GM18508 (cell line): ENCODE measurements around the gene LIPC.

ENCODE experiments used
- ATAC-seq: cut with Tn5 transposase; IDR thresholded peaks from one replicate; pipeline ENCODE4 v1.9.1; 2021; ENCODE audit warnings: moderate number of reproducible peaks; ENCODE audit not compliant: insufficient read depth, unreplicated experiment

Gene LIPC

GRCh38 chr15:58431221-58432149, at the start of gene LIPC:
Gene LIPC, plus strand, starts transcription at chr15:58431991. Its CDS starts 42 bp downstream, at chr15:58432033.
- ATAC-seq = no peak

- ATAC-seq = no peak
These were observed 47.9 kb upstream of the LIPC start for GRCh38 chr15:58383876-58384275.

DNA sequence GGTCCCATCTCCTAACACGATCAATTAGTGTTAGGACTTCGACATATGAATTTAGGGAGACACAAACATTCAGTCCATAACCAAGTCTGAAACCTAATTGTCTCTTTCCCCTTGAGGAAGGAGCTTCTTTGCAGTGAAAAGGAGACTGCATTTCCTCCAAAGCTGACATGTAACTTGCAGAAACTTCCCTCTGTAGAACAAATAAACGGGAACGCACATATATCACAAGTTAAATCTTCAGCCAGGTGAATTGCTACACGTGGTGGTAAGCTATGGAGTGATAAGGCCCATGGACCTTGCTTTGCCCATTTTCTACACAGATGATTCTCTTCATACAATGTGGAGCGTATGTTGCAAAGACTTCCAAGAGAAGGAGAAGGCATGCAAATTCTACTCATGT, 47.1 kb upstream of the LIPC start:
- ATAC-seq = no peak

GRCh38 chr15:58386081-58386480, 45.7 kb upstream of the LIPC start:
- ATAC-seq = no peak

- no peak for ATAC-seq
These were observed 45.1 kb upstream of the LIPC start for GRCh38 chr15:58386641-58387040.

DNA sequence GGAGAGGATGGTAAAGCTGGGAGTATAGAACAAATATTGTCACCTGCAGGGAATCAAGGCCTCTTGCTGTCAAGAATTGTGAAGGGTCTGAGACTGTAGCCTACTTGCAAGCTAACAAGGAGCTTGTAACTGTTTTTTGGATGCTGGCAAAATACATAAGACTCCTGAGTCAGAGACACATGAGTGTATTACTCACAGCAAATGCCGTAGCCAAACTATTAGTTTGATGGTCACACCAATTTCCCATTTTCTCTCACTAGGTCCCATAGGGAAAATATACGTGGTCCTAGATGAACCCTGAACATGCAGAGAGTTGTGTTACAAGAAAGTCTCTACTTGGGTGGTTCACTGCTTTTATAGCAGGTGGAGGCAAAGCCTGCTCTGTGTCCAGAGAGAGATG, 44.7 kb upstream of the LIPC start:
- ATAC-seq = no peak

GRCh38 chr15:58388211-58388610, 43.6 kb upstream of the LIPC start:
- ATAC-seq = no peak

DNA sequence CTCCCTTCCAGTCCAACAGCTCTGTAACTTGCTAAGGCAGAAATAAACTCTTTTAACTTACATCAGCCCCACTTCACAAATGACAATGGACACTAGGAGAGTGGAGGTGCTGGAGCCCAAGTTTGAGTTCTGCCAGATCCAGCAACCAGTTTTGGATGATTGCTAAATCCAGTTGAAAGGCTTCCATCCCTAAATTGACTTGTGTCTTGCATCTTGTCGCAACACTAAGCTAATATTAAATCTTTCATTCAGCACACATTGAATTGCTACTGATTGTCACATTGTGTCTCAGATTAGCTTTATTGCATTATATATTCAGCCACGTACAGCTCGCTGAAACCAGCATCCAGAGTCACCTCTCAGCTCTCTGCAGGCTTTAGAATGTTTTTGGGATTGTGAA, 41.7 kb upstream of the LIPC start:
- ATAC-seq = no peak

- ATAC-seq = no peak
These were observed 41.1 kb upstream of the LIPC start for GRCh38 chr15:58390655-58391054.

- ATAC-seq = no peak
These were observed 40.7 kb upstream of the LIPC start for GRCh38 chr15:58391088-58391487.

- ATAC-seq = no peak
These were observed 39.6 kb upstream of the LIPC start for GRCh38 chr15:58392141-58392540.

- no peak for ATAC-seq
These were observed 39.1 kb upstream of the LIPC start for GRCh38 chr15:58392611-58393161.

DNA sequence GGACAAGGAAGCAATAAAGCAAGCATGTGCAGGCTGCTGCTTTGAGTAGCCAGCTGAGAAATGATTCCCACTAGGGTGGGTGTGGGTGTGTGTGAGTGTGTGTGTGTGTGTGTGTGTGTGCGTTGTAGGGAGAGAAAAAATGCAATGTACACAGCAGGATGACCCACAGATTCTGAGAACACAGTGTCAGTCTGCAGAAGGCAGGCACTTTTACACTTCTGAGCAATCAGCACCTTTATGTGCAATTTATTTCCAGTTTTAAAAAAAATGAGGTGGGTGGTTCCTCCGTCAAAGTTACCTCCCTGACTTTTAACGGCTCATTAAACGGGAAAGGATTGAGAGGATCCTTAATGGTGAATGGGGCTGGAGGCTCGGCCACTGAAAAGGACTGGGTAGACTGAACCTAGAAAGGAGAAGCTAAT, 38.5 kb upstream of the LIPC start:
- ATAC-seq = no peak

- no peak for ATAC-seq
These were observed 35.6 kb upstream of the LIPC start for GRCh38 chr15:58396181-58396580.

DNA sequence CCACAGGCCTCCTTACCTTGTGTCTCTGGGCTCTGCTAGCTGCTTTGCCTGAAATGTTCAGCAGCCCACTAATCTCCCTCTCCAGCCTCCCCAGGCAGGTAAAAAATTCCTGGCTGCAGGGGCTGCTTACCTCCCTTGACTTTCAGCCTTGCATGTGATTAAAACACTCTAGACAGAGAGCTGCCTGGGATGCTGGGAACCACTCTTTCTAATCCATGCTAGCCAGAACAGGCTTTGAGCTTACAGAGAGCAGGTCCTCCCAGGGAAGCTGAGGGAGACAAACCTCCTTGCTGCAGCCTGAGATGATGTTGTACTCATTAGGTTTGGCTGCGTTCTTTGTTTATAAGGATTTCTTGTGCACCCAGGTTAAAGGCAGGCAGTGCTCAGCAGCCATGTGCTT, 33.7 kb upstream of the LIPC start:
- no peak for ATAC-seq

GRCh38 chr15:58398643-58399042, 33.1 kb upstream of the LIPC start:
- no peak for ATAC-seq

GRCh38 chr15:58399739-58400138, 32.1 kb upstream of the LIPC start:
- no peak for ATAC-seq

GRCh38 chr15:58401276-58401675, 30.5 kb upstream of the LIPC start:
- ATAC-seq = no peak

DNA sequence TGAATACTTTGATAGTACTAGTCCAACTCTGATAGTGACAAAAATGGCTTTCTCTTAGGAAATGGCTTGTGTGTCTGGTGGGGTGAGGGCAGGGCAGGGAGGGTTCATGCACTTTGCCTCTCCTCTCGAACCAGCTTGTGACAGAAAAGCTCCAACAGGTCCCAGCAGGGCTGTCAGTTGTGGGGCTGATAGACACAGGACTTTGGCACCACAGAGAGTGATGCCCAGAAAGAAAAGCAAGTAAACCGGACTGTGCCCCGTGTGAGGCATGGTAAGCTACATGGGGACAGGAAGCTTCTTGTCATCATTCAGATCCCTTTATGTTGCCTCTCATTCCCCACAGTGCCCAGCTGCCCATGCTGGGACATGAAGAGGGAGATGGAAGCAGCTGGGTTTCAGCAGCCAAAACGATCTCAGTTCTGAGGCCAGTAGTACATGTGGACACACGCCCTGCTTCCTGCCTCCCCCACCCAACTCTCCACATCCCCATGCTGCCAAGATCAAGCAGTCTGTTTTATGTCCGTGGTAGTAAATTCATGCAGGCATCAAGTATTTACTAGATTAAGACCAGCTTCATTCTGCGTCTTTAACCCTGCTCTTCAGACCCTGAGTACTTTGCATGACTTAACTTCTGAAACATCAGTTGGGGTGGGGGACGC, 29.7 kb upstream of the LIPC start:
- ATAC-seq = no peak

GRCh38 chr15:58403581-58403980, 28.2 kb upstream of the LIPC start:
- no peak for ATAC-seq

DNA sequence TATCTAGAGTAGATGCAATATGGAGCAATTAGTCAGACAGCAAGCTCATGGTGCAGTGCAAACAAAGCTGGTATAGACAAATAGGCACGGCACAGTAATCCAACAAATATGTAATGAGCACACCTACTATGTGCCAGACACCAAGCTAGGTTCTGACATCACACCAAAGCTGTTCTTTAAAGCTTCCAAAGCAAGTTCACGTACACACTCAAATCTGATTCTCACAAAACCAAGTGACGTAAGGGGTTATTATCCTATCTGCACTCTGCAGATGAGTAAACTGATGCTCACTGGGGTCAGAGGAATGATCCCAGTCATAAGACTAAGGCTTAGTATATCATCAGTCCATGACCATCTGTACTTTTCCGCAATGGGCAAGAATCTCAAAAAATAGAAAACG, 27.8 kb upstream of the LIPC start:
- no peak for ATAC-seq
